ENCODE measurements around the gene BTNL9.

DNA sequence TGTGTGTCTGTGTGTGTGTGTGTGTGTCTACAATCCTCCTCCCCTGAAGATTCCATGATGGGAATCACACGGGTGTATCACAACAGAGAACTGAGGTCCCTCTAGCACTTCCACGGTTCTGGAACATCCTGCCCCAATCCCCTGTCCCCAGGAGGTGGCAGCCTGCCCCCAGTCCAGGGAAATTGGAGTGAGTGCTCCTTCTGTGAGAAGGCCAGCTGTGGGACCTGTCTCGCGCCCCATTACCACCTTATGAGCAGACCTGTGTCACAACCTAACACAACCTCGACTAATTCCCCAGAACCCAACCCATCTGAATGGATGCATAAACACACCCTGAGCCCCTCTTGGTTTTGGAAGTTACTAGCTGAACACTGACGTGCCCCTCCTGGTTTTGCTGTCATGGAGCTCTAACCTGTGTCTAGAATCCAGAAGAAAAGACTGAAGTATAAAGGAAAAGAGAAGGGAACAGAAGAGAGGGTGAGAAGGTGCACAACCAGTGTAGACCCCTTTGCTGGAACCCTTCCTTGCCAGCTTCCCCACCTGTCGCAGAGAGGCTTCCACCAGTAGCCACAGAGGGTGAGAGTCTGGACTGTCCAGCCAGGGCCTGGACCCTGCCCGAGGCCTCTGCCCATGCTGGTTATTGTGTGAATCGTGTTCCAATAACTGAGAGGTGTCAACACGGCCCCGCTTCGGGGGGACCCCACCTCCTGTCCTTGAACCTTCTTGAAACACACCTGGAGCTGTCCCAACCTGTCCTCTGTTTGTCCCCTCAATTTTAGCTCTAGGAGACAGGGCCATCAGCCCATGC lies 3.4 kb downstream of the BTNL9 start:
- TF ChIP-seq POLR2A (IDR thresholded peaks at IDR 0.05), result no peak
- TF ChIP-seq, protein P1, sequence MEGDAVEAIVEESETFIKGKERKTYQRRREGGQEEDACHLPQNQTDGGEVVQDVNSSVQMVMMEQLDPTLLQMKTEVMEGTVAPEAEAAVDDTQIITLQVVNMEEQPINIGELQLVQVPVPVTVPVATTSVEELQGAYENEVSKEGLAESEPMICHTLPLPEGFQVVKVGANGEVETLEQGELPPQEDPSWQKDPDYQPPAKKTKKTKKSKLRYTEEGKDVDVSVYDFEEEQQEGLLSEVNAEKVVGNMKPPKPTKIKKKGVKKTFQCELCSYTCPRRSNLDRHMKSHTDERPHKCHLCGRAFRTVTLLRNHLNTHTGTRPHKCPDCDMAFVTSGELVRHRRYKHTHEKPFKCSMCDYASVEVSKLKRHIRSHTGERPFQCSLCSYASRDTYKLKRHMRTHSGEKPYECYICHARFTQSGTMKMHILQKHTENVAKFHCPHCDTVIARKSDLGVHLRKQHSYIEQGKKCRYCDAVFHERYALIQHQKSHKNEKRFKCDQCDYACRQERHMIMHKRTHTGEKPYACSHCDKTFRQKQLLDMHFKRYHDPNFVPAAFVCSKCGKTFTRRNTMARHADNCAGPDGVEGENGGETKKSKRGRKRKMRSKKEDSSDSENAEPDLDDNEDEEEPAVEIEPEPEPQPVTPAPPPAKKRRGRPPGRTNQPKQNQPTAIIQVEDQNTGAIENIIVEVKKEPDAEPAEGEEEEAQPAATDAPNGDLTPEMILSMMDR (IDR thresholded peaks at IDR 0.05), result peak in 8 of 12 donors; percentile 6 to 48 (median 25)

Measured in heart left ventricle (tissue), 13 donors.